ENCODE data around the gene CALML3.

CALML3 gene

DNA sequence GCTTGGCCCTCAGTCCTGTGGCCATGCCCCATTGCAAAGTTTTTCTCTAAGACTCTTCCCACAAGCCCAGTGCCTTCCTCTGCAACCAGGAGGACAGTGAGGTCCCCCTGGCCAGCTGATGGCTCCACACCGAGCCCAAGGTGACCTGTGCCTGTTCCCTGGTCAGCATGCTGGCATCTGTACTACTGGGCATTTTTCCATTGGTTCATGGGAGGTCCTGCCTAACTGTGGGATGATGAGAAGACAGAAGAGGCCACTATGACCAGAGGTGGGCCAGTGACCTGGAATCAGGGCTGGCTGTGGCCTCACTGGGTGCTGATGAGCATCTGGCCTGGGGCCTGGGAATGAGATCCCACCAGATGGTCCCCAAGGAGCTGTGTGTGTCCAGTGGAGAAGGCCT is 20.2 kb downstream of the CALML3 start:
- no peak for DNase-seq

GRCh38 chr10:5545426-5545777 is 20.6 kb downstream of the CALML3 start:
- DNase-seq: no peak

DNA sequence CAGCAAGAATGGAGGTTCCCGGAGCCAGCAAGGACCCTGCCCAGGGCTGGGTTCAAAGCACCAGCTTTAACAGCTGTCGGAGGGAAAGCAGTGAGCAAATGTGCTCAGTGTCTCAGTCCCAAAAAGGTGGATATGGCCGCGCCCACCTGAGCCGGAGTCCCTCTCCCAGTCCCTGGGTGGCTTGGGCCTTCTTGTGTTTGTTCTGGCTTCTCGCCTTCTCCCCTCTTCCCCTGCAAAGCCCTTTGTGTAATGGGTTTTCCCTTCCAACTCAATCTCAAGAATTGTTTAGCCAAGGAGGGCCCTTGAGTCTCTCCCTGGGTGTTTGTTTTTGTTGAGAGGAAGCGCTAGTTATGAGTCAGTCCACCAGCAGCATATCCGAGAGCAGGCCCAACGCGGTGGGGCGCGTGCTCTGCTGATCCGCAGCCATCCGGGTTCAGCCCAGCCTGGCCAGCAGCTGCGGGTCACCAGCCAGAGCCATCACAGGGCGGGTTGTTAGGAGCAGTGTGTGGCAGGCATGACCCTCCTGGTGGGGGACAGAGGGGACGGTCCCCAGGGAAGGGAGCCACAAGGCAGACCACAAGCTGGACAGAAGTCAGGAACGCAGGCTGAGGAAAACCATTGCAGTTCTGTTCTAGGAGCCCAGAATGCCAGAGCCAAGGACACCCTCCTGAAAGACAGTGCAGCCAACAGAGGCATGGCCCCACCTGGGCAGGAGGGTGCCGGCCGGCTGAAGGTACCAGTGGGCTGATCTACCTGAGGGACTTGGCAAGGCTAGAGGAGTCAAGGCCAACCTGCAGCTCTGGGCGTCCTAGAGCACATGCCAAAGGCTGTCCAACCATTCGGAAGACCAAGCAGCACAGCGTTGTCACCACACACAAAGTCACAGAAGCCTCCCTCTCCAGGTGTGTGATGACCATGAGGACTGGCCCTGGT is 21.3 kb downstream of the CALML3 start:
- no peak for DNase-seq

- no peak for DNase-seq
Observed at GRCh38 chr10:5546891-5547680, 22.3 kb downstream of the CALML3 start.

DNA sequence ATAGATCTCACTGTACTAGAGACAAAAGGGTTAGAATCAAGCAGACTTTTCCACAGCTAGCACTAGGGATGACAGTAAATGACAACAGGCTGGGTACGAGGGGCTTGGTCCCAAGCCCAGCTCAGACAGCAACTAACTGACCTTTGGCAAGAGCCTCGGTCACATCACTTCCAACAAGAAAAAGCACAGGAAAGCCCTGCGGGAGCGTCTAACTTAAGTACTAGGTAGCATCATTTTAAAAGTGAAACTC is 22.8 kb downstream of the CALML3 start:
- no peak for DNase-seq

- no peak for DNase-seq
Observed at GRCh38 chr10:5547931-5548660, 23.3 kb downstream of the CALML3 start.

GRCh38 chr10:5549462-5550249 is 24.9 kb downstream of the CALML3 start:
- DNase-seq: no peak

- DNase-seq: no peak
Observed at GRCh38 chr10:5550250-5550545, 25.4 kb downstream of the CALML3 start.

GRCh38 chr10:5550621-5551530 is 26.1 kb downstream of the CALML3 start:
- DNase-seq: no peak

DNA sequence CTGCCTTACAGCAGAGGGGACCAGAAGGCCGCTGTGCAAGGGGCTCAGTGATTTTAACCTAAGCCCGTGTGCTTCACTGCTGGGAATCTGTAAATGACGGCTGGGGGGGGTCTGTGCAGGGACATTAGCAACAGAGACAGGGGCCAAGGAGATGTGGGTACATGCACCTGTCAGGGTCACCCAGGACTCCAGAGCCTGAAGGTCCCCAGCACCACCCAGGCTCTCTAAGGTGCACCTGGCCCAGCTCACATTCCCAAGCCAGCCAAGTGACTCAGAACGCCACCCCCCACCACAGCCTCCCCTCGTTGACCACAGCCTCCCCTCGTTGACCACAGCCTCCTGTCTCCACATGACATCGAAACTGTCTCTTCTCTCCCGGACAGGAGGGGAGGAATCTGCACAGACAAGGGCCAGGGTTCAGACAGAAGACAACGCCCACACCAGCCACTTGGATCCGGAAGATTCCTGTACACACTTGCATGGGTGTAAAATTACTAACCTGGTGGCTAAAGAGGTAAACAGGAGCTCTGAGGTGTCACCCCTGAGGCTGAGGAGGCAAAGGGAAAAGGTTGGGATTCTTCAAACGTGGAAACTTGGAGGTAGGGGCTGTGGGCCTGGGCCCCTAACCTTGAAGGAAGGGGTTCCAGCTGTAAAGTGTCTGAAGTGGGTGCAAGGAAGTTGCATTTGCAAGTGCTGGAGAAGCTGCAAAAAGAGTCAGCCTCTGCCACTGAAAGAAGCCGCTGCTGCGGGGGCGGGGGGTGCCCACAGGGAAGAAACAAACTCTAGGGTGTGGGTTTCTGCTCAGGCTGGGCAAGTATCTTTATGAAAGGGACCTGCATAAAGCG is 27.0 kb downstream of the CALML3 start:
- DNase-seq: no peak

DNA sequence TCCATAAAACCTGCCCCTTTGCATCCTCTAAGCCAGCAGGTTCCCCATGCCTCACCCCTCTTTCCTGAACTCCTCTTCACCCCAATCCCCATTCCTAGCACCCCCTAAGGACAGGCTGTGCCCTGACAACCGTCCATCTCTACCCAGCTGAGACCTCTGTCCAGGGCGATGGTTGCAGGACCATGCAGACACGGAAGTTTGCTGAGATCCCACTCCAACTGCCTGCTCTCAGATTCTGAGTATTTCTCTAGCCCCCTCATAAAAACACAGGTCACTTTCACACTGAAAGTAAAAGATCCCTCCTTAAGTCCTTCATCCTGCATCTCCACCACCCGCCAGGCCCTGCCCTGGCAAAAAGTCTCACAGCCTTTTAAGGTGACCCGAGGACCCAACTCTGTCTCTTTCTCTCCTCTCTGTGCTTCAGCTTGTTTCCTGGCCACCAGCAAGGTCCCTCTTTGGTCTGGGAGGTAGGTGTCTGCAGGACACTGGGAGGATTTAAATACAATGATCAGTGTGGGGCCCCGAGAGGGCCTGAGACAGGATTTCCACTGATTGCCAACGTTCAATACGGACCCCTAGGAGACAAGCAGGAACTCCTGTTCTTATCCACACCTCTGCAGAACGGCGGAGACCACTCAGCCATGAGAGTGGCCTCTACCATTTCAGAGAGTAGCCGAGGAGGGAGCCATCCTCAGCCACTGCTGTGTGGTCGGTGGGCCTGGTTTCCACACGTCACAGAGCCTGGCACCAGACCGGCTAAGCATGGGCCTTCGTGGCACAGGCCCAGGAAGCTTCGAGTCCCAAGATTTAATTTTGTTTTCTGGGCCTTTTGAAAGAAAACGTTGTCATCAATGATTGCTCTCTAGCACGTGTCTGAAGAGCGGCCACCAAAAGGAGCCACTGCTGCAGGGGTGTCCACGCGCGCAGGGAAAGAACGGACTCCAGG is 27.9 kb downstream of the CALML3 start:
- DNase-seq: no peak

- no peak for DNase-seq
Observed at GRCh38 chr10:5553400-5554170, 28.8 kb downstream of the CALML3 start.

- no peak for DNase-seq
Observed at GRCh38 chr10:5555021-5555510, 30.3 kb downstream of the CALML3 start.

GRCh38 chr10:5555881-5556280 is 31.1 kb downstream of the CALML3 start:
- DNase-seq: no peak

- DNase-seq: no peak
Observed at GRCh38 chr10:5556576-5556975, 31.8 kb downstream of the CALML3 start.

DNA sequence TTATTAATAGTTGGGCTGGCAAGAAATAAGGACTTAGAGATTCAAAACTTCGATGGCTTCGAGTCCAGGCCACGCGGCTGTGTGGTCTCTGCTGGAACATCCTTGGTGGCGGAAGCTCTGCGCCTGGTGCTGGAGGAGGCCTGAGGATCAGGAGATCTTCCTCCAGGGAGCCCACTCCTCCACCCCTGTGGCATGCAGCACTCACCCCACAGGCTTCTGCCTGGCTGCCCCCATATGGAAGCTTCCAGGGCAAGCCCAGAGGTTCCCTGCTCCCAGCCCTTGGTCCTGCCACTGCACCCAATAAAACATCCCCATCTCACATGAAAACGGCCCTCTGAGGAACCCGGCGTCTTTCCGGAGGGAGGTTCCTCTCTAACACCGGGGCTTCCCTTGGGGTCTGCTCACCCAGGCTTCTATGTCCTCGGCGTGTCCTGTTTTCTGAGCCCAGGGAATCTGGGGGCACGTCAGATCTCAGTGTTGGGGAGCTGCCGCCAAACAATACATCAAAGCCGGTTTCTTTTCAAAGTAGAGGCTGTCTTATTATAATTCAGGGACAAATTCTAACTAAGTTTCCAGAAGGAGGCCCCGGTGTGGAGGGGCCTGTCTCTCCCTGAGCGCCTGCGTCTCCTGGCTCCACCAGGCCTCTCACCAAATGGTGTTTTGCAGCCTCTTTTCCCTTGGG is 32.4 kb downstream of the CALML3 start:
- DNase-seq: no peak

GRCh38 chr10:5557799-5558771 is 33.3 kb downstream of the CALML3 start:
- no peak for DNase-seq

Measured in NCI-H1417 treated with DMSO at 0.1 percent for 48 hours (cell line).